ACC112 (cell line): ENCODE measurements around the gene SSNA1.

Experiments
- H2AFZ ChIP-seq: fragments of 200-600 bp; sonication (generic); one replicate; pipeline ENCODE4 v1.6.0; 2017; ENCODE audit warnings: antibody characterized with exemption, low read length; ENCODE audit not compliant: unreplicated experiment
- H3K27ac ChIP-seq: fragments of 200-600 bp; sonication (generic); 2 replicates; pipeline ENCODE4 v1.5.1; 2014; ENCODE audit warnings: low read depth, mild to moderate bottlenecking, antibody characterized with exemption, low read length, moderate library complexity
- H3K27me3 ChIP-seq: fragments of 200-600 bp; sonication (generic); 2 replicates; pipeline ENCODE4 v1.6.1; 2014; ENCODE audit warnings: mild to moderate bottlenecking, antibody characterized with exemption, low read length, moderate library complexity, mixed read lengths; ENCODE audit not compliant: insufficient read depth
- H3K36me3 ChIP-seq: fragments of 200-600 bp; sonication (generic); 2 replicates; pipeline ENCODE4 v1.6.1; 2016; ENCODE audit warnings: mild to moderate bottlenecking, antibody characterized with exemption, low read length, moderate library complexity, mixed read lengths; ENCODE audit not compliant: insufficient read depth
- H3K4me1 ChIP-seq: fragments of 200-600 bp; sonication (generic); one replicate; pipeline ENCODE4 v1.6.1; 2016; ENCODE audit warnings: low read length, mixed read lengths; ENCODE audit not compliant: insufficient read depth, unreplicated experiment, control insufficient read depth
- H3K4me3 ChIP-seq: fragments of 200-600 bp; sonication (generic); 2 replicates; pipeline ENCODE4 v1.5.1; 2014; ENCODE audit warnings: mild to moderate bottlenecking, low read depth, low read length
- H3K79me2 ChIP-seq: fragments of 200-600 bp; sonication (generic); one replicate; pipeline ENCODE4 v1.6.0; 2016; ENCODE audit warnings: low read length; ENCODE audit not compliant: control insufficient read depth, unreplicated experiment, insufficient read depth

SSNA1 gene

GRCh38 chr9:137226338-137227053 is 38.0 kb downstream of the SSNA1 start:
- Histone ChIP-seq H3K27me3 (no peaks in the 10 kb centered on the region), H3K79me2 (no peaks in the 10 kb centered on the region), H3K4me3 (no peak overlapping the region), H3K4me1 (peaks cover 29% of the 10 kb centered on the region), H3K36me3 (no peaks in the 10 kb centered on the region), H3K27ac (no peak overlapping the region), H2AFZ (no peak overlapping the region)

- H3K27ac ChIP-seq: no peak within 1 kb of the TSS
- H2AFZ ChIP-seq: peak within 1 kb of the TSS; percentile 7
- no peaks in the 10 kb centered on the region for H3K79me2 ChIP-seq
- peaks cover 29% of the 10 kb centered on the region for H3K4me1 ChIP-seq
- H3K36me3 ChIP-seq: no peaks in the 10 kb centered on the region
- no peaks in the 10 kb centered on the region for H3K27me3 ChIP-seq
- H3K4me3 ChIP-seq: no peak within 1 kb of the TSS
These were observed 38.8 kb downstream of the SSNA1 start, which contains the start of gene RNF224 for GRCh38 chr9:137227054-137227852. RNF224 (plus strand) TSS chr9:137227502; CDS start chr9:137228336, 834 bp downstream.

- H3K36me3 ChIP-seq: no peaks in the 10 kb centered on the region
- no peak overlapping the region for H3K27ac ChIP-seq
- no peaks in the 10 kb centered on the region for H3K27me3 ChIP-seq
- no peak overlapping the region for H3K4me3 ChIP-seq
- H3K4me1 ChIP-seq: peaks cover 21% of the 10 kb centered on the region
- H3K79me2 ChIP-seq: no peaks in the 10 kb centered on the region
- H2AFZ ChIP-seq: no peak overlapping the region
These were observed 39.5 kb downstream of the SSNA1 start for GRCh38 chr9:137227853-137228505.

- Histone ChIP-seq H2AFZ (no peak overlapping the region), H3K27ac (no peak overlapping the region), H3K4me1 (peaks cover 20% of the 10 kb centered on the region), H3K4me3 (no peak overlapping the region), H3K27me3 (no peaks in the 10 kb centered on the region), H3K79me2 (no peaks in the 10 kb centered on the region), H3K36me3 (no peaks in the 10 kb centered on the region)
These were observed 40.1 kb downstream of the SSNA1 start for GRCh38 chr9:137228506-137228967.

GRCh38 chr9:137228968-137229896 is 40.8 kb downstream of the SSNA1 start:
- Histone ChIP-seq H3K4me3 (no peak overlapping the region), H2AFZ (no peak overlapping the region), H3K27ac (no peak overlapping the region), H3K4me1 (peaks cover 18% of the 10 kb centered on the region), H3K36me3 (no peaks in the 10 kb centered on the region), H3K27me3 (no peaks in the 10 kb centered on the region), H3K79me2 (no peaks in the 10 kb centered on the region)

- peaks cover 11% of the 10 kb centered on the region for H3K4me1 ChIP-seq
- H3K27me3 ChIP-seq: no peaks in the 10 kb centered on the region
- no peak overlapping the region for H3K4me3 ChIP-seq
- no peak overlapping the region for H2AFZ ChIP-seq
- H3K36me3 ChIP-seq: no peaks in the 10 kb centered on the region
- no peaks in the 10 kb centered on the region for H3K79me2 ChIP-seq
- no peak overlapping the region for H3K27ac ChIP-seq
These were observed 41.6 kb downstream of the SSNA1 start for GRCh38 chr9:137229903-137230704.

- Histone ChIP-seq H2AFZ (no peak within 1 kb of the TSS), H3K27ac (no peak within 1 kb of the TSS), H3K4me3 (no peak within 1 kb of the TSS), H3K79me2 (no peaks in the 10 kb centered on the region), H3K27me3 (no peaks in the 10 kb centered on the region), H3K36me3 (no peaks in the 10 kb centered on the region), H3K4me1 (peaks cover 8% of the 10 kb centered on the region)
These were observed 42.4 kb downstream of the SSNA1 start, which contains the start of gene SLC34A3 for GRCh38 chr9:137230705-137231371. SLC34A3 (plus strand) TSS chr9:137230901; CDS start chr9:137231703, 802 bp downstream.

GRCh38 chr9:137231372-137232039 is 43.0 kb downstream of the SSNA1 start:
- Histone ChIP-seq H3K27ac (no peak overlapping the region), H3K79me2 (no peaks in the 10 kb centered on the region), H3K4me1 (peaks cover 9% of the 10 kb centered on the region), H3K4me3 (no peak overlapping the region), H2AFZ (no peak overlapping the region), H3K27me3 (no peaks in the 10 kb centered on the region), H3K36me3 (no peaks in the 10 kb centered on the region)

GRCh38 chr9:137232101-137232500 is 43.6 kb downstream of the SSNA1 start:
- peaks cover 8% of the 10 kb centered on the region for H3K4me1 ChIP-seq
- H3K27ac ChIP-seq: no peak overlapping the region
- H3K27me3 ChIP-seq: no peaks in the 10 kb centered on the region

More at GRCh38 chr9:137232101-137232500, 43.6 kb downstream of the SSNA1 start:
- Histone ChIP-seq H3K36me3 (no peaks in the 10 kb centered on the region), H3K79me2 (no peaks in the 10 kb centered on the region), H2AFZ (no peak overlapping the region), H3K4me3 (no peak overlapping the region)
